RWPE2 (cell line): ENCODE measurements around the gene TMEM116.
"Not testable (repeated sequence)": the region's sequence is repeated elsewhere in the genome, so short reads cannot be mapped to it uniquely, and the experiment has no call there.

Experiments
- ATAC-seq: fragments of 200-7000 bp; cut with Tn5 transposase; 3 replicates; pipeline ENCODE4 v1.9.1; 2021; ENCODE audit warnings: low read depth
- DNase-seq: peaks from one replicate; pipeline ENCODE4 v3.0.0-alpha.2; 2020; ENCODE audit warnings: low spot score
- H3K27ac ChIP-seq: fragments of 450-650 bp; 2 replicates; pipeline ENCODE4 v1.5.1; 2017; ENCODE audit warnings: mild to moderate bottlenecking; ENCODE audit not compliant: poor library complexity, severe bottlenecking
- H3K27me3 ChIP-seq: fragments of 250-450 bp; sonication (Bioruptor Pico); 2 replicates; pipeline ENCODE4 v1.5.1; 2021; ENCODE audit warnings: mild to moderate bottlenecking, moderate library complexity; ENCODE audit not compliant: insufficient read depth, poor library complexity, severe bottlenecking
- H3K36me3 ChIP-seq: fragments of 250-450 bp; sonication (Bioruptor Pico); 2 replicates; pipeline ENCODE4 v1.5.1; 2020; ENCODE audit warnings: low read depth, mild to moderate bottlenecking, moderate library complexity
- H3K4me1 ChIP-seq: fragments of 250-450 bp; sonication (Bioruptor Pico); 2 replicates; pipeline ENCODE4 v1.5.1; 2021; ENCODE audit warnings: mild to moderate bottlenecking, moderate library complexity; ENCODE audit not compliant: insufficient read depth, poor library complexity, severe bottlenecking
- H3K4me3 ChIP-seq: fragments of 250-450 bp; sonication (Bioruptor Pico); 2 replicates; pipeline ENCODE4 v1.5.1; 2021; ENCODE audit warnings: mild to moderate bottlenecking, moderate library complexity; ENCODE audit not compliant: severe bottlenecking
- H3K9me3 ChIP-seq: fragments of 250-450 bp; sonication (Bioruptor Pico); 2 replicates; pipeline ENCODE4 v1.5.1; 2021; ENCODE audit warnings: mild to moderate bottlenecking, moderate library complexity; ENCODE audit not compliant: severe bottlenecking
- CTCF ChIP-seq: fragments of 450-650 bp; IDR thresholded peaks from one replicate; pipeline ENCODE4 v1.5.1; 2017; ENCODE audit warnings: mild to moderate bottlenecking, moderate library complexity; ENCODE audit not compliant: poor library complexity, severe bottlenecking

Gene TMEM116

GRCh38 chr12:111997300-111997699 is 15.7 kb downstream of the TMEM116 start:
- no peak for TF ChIP-seq CTCF
- Histone ChIP-seq H3K9me3 (no peaks in the 10 kb centered on the region), H3K36me3 (no peaks in the 10 kb centered on the region), H3K27ac (no peak overlapping the region), H3K4me3 (no peak overlapping the region), H3K4me1 (no peaks in the 10 kb centered on the region), H3K27me3 (no peaks in the 10 kb centered on the region)
- DNase-seq, result no peak
- ATAC-seq, result no peak

DNA sequence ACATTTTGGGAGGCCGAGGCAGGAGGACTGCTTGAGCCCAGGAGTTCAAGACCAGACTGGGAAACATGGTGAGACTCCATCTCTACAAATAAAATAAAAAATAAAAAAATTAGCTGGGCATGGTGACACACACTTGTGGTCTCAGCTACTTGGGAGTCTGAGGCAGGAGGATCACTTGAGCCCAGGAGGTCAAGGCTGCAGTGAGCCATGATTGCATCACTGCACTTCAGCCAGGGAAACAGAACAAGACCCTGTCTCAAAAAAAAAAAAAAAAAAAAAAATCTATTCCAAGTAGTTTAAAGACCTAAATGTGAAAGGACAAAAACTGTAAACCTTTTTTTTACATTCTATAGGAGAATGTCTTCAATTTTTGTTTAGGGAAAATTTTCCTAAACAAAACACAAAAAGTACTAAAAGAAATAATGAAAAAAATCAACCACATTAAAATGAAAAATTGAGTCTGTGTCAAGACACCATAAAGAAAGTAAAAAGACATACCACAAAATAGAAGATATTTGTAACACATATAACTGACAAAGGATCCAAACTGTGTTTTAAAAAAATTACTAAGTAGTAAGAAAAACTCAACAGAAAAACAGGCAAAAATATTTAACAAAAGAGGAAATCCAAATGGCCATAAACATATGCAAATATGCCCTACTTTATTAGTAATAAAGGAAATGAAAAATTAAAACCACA is 17.0 kb downstream of the TMEM116 start:
- no peak for DNase-seq
- no peak for TF ChIP-seq CTCF
- Histone ChIP-seq H3K4me1 (no peaks in the 10 kb centered on the region), H3K4me3 (no peak overlapping the region), H3K27me3 (no peaks in the 10 kb centered on the region), H3K27ac (no peak overlapping the region), H3K36me3 (no peaks in the 10 kb centered on the region), H3K9me3 (no peaks in the 10 kb centered on the region)
- ATAC-seq, result no peak

- not testable (repeated sequence) for H3K4me1 ChIP-seq, H3K27ac ChIP-seq, H3K4me3 ChIP-seq, DNase-seq, H3K36me3 ChIP-seq, H3K27me3 ChIP-seq, H3K9me3 ChIP-seq, ATAC-seq
Measured at GRCh38 chr12:111994211-111995111, 18.5 kb downstream of the TMEM116 start.

- H3K36me3 ChIP-seq, result no peaks in the 10 kb centered on the region
- no peak overlapping the region for H3K27ac ChIP-seq
- no peak for TF ChIP-seq CTCF
- H3K9me3 ChIP-seq, result no peaks in the 10 kb centered on the region
- H3K4me1 ChIP-seq, result no peaks in the 10 kb centered on the region
- no peak for ATAC-seq
- no peak overlapping the region for H3K4me3 ChIP-seq
- no peaks in the 10 kb centered on the region for H3K27me3 ChIP-seq
- DNase-seq, result no peak
Measured at GRCh38 chr12:111993292-111994150, 19.4 kb downstream of the TMEM116 start.

DNA sequence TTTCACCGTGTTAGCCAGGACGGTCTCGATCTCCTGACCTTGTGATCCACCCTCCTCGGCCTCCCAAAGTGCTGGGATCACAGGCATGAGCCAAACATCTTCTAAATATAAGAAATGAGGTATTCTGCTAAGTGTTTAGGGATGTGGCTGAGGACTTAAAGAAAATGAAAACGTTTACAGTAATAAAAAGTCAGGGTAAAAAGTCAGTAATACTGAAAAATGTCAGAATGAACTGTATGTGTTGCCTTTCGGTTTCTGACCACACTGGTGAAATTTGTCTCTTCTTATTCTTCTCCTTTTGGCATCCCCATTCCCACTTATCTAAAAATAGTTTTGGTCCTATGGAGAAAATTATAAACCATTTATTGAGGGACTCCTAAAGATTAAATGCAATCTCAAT is 20.5 kb downstream of the TMEM116 start:
- H3K4me3 ChIP-seq, result no peak overlapping the region
- H3K4me1 ChIP-seq, result no peaks in the 10 kb centered on the region

More for the DNA sequence above, 20.5 kb downstream of the TMEM116 start:
- DNase-seq, result no peak
- TF ChIP-seq CTCF, result no peak
- H3K27me3 ChIP-seq, result no peaks in the 10 kb centered on the region
- H3K36me3 ChIP-seq, result no peaks in the 10 kb centered on the region
- H3K27ac ChIP-seq, result no peak overlapping the region
- no peak for ATAC-seq
- H3K9me3 ChIP-seq, result no peaks in the 10 kb centered on the region
